GM18951 (cell line): ENCODE data around the gene PRSS53.

Experiments used
- POLR2A ChIP-seq: IDR thresholded peaks from 4 replicates; pipeline ENCODE4 v1.6.1; 2011; ENCODE audit warnings: mild to moderate bottlenecking; ENCODE audit not compliant: insufficient read length, insufficient read depth; ENCODE audit errors: extremely low read depth
- in situ Hi-C: fragments of 300-500 bp; cut with MboI; formaldehyde crosslinking; loops from one replicate; pipeline ENCODE4 v1.12.0; 2022; ENCODE audit warnings: low sequenced_read_pairs, mixed read lengths, inconsistent platforms; ENCODE audit not compliant: unreplicated experiment

Gene PRSS53

GRCh38 chr16:31130336-31130891 lies 41.7 kb upstream of the PRSS53 start:
- TF ChIP-seq POLR2A, result no peak

GRCh38 chr16:31129568-31130335 lies 41.0 kb upstream of the PRSS53 start:
- no peak for TF ChIP-seq POLR2A
- in situ Hi-C loops, result no loop called here

More at GRCh38 chr16:31130336-31130891, 41.7 kb upstream of the PRSS53 start:
- in situ Hi-C loops, result no loop called here

DNA sequence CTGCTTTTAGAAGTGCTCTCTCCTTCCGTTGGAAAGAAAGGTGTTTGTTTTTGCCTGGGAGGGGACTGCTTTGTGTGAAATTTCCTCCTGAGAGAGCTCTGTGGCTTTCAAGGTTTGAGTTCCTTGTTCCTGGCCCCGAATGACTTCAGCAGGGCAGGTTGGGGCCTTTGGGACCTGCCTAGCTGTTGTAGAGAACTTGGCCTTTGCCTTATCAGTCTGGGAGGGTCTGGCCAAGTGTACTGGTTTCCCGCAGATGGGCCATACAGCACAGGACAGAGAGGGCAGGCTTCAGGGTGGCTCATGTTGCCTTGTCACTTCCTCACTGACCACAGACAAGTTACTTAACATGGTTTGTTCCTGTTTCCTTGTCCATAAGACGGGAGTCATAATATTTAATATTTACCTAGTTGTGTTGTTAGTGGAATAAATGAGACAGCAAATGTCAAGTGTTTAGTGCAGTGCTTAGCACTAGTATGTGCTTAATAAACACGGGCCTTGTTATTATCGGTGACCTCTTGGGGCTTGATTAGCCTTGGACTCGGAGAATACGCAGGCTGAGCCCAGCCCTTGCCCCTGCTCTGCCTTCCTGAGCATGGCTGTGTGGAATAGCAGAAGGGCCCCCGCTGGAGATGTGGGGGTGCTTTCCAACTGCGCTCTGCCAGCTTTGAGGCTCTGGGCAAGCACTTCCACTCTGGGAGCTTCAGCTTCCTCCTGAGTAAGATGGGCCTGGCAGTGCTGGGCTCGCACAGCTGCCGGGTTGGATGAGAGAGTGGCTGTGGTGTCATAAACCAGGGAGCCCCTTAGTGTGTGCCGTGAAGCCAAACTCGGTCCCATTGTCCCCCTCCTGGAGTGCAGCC lies 40.2 kb upstream of the PRSS53 start:
- in situ Hi-C loops, result no loop called here
- no peak for TF ChIP-seq POLR2A

- in situ Hi-C loops, result no loop called here
- TF ChIP-seq POLR2A, result no peak
These were observed 38.4 kb upstream of the PRSS53 start for GRCh38 chr16:31127182-31127581.

DNA sequence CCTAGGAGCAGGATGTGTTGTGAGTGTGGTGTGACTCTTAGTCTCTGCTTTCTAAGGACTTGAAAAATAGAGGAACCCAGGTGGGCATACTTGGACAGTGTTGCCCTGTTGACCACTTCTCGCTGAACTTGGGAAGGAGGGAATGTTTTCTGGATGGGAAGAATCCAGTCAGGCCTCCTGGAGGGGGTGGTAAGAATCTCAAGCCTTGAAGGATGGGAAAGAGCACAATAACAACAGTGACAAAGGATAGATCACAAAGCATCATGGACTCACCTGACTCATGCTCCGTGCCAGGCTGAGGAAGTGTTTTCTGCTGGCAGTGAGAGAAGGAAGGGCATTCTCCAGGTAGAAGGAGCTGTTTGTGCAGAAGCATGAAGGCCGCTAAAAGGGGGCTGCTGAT lies 37.1 kb upstream of the PRSS53 start:
- in situ Hi-C loops, result no loop called here
- TF ChIP-seq POLR2A, result no peak

- no peak for TF ChIP-seq POLR2A
- in situ Hi-C loops, result no loop called here
These were observed 31.4 kb upstream of the PRSS53 start for GRCh38 chr16:31120129-31120528.

- TF ChIP-seq POLR2A, result no peak
- in situ Hi-C loops, result no loop called here
These were observed 29.7 kb upstream of the PRSS53 start for GRCh38 chr16:31118223-31119155.

GRCh38 chr16:31117384-31118222 lies 28.9 kb upstream of the PRSS53 start, which contains the start of gene KAT8:
Gene KAT8, plus strand, starts transcription at chr16:31117664. Its CDS starts 18 bp downstream, at chr16:31117682.
- peak; percentile 91 for TF ChIP-seq POLR2A
- in situ Hi-C loops, result no loop called here

DNA sequence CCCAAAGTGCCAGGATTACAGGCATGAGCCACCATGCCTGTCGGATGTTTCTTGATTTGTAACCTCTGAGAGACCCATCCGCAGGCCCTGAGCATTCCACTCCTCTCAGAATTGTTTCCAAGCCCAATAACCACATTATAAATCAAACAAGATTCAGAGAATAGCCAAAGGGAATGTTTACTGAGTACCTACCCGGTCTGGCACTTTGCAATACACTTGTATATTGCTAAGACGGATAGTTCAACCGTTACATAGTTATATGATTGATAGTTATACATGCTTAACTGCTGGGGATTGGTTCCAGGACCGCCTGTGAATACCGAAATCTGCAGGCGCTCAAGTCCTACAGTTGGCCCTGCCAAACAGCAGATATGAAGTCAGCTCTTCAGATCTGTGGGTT lies 25.7 kb upstream of the PRSS53 start:
- in situ Hi-C loops, result no loop called here
- TF ChIP-seq POLR2A, result no peak

GRCh38 chr16:31113121-31114120 lies 24.7 kb upstream of the PRSS53 start:
- TF ChIP-seq POLR2A, result no peak
- in situ Hi-C loops, result no loop called here

- TF ChIP-seq POLR2A, result no peak
- in situ Hi-C loops, result no loop called here
These were observed 24.0 kb upstream of the PRSS53 start for GRCh38 chr16:31112711-31113110.
